ENCODE data around the gene ZNF418. TPM values are rescaled to one million over a fixed set of nuclear protein-coding genes. Genes with fewer than 3 reads are reported as not detected.
A peak's percentile ranks its signal among the peaks of the same experiment; 100 is the strongest.
"Not testable (repeated sequence)": the region's sequence is repeated elsewhere in the genome, so short reads cannot be mapped to it uniquely, and the experiment has no call there.

ZNF418 gene
- total RNA-seq, 2 experiments from 2014 or later, result 0.57 to 1.5 TPM

DNA sequence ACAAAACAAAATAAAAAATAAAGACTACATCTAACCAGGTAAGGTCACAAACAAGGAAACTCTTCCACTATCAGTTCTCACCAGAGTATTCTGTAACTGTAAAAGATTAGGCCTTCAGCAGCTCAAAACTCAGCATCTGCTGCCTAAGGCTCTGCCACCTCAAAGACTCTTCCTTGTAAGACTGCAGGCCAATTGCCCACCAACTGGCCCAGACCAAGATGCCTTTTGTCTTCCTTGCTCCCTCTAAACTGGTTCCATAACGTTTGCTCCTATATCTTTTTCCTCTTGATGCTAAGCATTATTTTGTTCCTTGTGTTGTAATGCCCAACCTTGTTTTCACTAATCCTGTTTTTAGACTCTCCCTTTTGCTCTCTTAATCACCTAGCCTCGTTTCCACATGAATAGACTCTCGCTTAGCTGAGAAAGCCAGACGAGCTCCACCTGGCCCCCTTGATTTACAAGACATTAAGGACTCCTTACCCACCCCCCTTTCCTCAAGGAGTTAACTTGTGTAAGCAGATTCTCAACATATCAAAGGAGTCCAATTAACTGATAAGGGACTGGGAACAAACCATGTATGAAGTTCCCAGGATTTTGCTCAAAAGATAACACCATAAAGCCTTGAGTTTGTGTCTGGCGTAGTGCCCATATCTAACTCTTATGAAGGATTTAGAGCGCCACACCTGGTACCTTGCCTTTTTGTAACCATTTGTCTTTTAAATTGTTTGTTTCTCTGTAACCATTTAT is 47.8 kb downstream of the ZNF418 start:
- H3K27ac ChIP-seq (ENCODE audit: low read depth, low read length, poor library complexity, severe bottlenecking), result no peak overlapping the region
- H3K9me2 ChIP-seq (ENCODE audit: insufficient read depth, low read length), result no peaks in the 10 kb centered on the region
- peaks cover 13% of the 10 kb centered on the region for H3K4me1 ChIP-seq (ENCODE audit: insufficient read depth, low read length, poor library complexity, severe bottlenecking)
- CTCF ChIA-PET (ENCODE audit: unreplicated experiment), result no interaction called here
- H4K20me1 ChIP-seq (ENCODE audit: insufficient read depth, low read length), result no peaks in the 10 kb centered on the region
- POLR2A ChIA-PET, result no interaction called here
- intact Hi-C loops (cut with micrococcal nuclease; ENCODE audit: unreplicated experiment), result no loop called here
- no TSS peak for BruUV-seq (replicated peaks)
- peaks cover 52% of the 10 kb centered on the region for H3K36me3 ChIP-seq (ENCODE audit: insufficient read depth, low read length)
- H3K9me3 ChIP-seq (ENCODE audit: low read length), result no peaks in the 10 kb centered on the region
- H3K4me3 ChIP-seq (ENCODE audit: low read depth, low read length, poor library complexity, severe bottlenecking), result peak overlapping the region; percentile 93
- H3K4me2 ChIP-seq (ENCODE audit: low read length), result peak overlapping the region; percentile 71
- peaks cover 64% of the 10 kb centered on the region for H3K79me2 ChIP-seq (ENCODE audit: insufficient read depth, low read depth, low read length)
- DNase-seq (ENCODE audit: low spot score), result no peak
- H2AFZ ChIP-seq (ENCODE audit: low read length), result no peak overlapping the region
- TF ChIP-seq, protein P1, sequence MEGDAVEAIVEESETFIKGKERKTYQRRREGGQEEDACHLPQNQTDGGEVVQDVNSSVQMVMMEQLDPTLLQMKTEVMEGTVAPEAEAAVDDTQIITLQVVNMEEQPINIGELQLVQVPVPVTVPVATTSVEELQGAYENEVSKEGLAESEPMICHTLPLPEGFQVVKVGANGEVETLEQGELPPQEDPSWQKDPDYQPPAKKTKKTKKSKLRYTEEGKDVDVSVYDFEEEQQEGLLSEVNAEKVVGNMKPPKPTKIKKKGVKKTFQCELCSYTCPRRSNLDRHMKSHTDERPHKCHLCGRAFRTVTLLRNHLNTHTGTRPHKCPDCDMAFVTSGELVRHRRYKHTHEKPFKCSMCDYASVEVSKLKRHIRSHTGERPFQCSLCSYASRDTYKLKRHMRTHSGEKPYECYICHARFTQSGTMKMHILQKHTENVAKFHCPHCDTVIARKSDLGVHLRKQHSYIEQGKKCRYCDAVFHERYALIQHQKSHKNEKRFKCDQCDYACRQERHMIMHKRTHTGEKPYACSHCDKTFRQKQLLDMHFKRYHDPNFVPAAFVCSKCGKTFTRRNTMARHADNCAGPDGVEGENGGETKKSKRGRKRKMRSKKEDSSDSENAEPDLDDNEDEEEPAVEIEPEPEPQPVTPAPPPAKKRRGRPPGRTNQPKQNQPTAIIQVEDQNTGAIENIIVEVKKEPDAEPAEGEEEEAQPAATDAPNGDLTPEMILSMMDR (conservative IDR thresholded peaks at IDR 0.05; ENCODE audit: low read length), result peak; percentile 56
- TF ChIP-seq EZH2phosphoT487 (IDR thresholded peaks at IDR 0.05; ENCODE audit: borderline replicate concordance, low read depth, low read length), result no peak

DNA sequence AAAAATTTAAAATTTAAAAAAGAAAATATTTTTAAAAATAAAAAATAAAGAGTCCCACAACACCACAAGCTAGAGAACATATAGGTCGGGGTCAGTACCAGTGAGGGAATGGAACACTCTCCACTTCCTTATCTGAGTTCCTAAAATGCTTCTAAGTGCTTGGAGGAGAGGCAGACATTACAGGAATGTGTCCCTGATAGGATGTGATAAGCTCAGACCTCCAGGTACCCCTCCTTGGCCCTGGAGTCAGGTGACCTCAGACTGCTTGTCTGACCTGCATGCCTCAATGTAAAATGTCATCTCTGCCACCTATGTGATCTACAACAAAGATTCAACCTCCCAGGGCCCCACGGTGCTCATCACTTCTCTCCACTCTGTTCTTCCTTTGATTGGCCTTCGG is 49.2 kb downstream of the ZNF418 start:
- peaks cover 64% of the 10 kb centered on the region for H3K79me2 ChIP-seq (ENCODE audit: insufficient read depth, low read depth, low read length)
- ChIA-PET POLR2A (interaction anchor here (0.9 kb wide), 1 partner anchor 31 kb away, joined by 3 read pairs; no protein-coding TSS in a partner anchor), CTCF (ENCODE audit: unreplicated experiment) (no interaction called here)
- no peaks in the 10 kb centered on the region for H4K20me1 ChIP-seq (ENCODE audit: insufficient read depth, low read length)
- intact Hi-C loops (cut with micrococcal nuclease; ENCODE audit: unreplicated experiment), result no loop called here
- H3K4me1 ChIP-seq (ENCODE audit: insufficient read depth, low read length, poor library complexity, severe bottlenecking), result peaks cover 13% of the 10 kb centered on the region
- no peak overlapping the region for H2AFZ ChIP-seq (ENCODE audit: low read length)
- no peaks in the 10 kb centered on the region for H3K9me3 ChIP-seq (ENCODE audit: low read length)
- H3K4me2 ChIP-seq (ENCODE audit: low read length), result peak overlapping the region; percentile 17; the same call in 1 of the 2 replicates
- DNase-seq (ENCODE audit: low spot score), result no peak
- TF ChIP-seq, protein P1 (conservative IDR thresholded peaks at IDR 0.05; ENCODE audit: low read length), result no peak
- no peak for TF ChIP-seq EZH2phosphoT487 (IDR thresholded peaks at IDR 0.05; ENCODE audit: borderline replicate concordance, low read depth, low read length)
- H3K27ac ChIP-seq (ENCODE audit: low read depth, low read length, poor library complexity, severe bottlenecking), result no peak overlapping the region
- no peak overlapping the region for H3K4me3 ChIP-seq (ENCODE audit: low read depth, low read length, poor library complexity, severe bottlenecking)
- TSS peak; percentile 15 for BruUV-seq (replicated peaks)
- H3K36me3 ChIP-seq (ENCODE audit: insufficient read depth, low read length), result peaks cover 52% of the 10 kb centered on the region
- H3K9me2 ChIP-seq (ENCODE audit: insufficient read depth, low read length), result no peaks in the 10 kb centered on the region

- H3K9me2 ChIP-seq (ENCODE audit: insufficient read depth, low read length); H3K4me3 ChIP-seq (ENCODE audit: low read depth, low read length, poor library complexity, severe bottlenecking); H3K4me1 ChIP-seq (ENCODE audit: insufficient read depth, low read length, poor library complexity, severe bottlenecking); H3K4me2 ChIP-seq (ENCODE audit: low read length); H3K27ac ChIP-seq (ENCODE audit: low read depth, low read length, poor library complexity, severe bottlenecking); intact Hi-C loops (cut with micrococcal nuclease; ENCODE audit: unreplicated experiment); CTCF ChIA-PET (ENCODE audit: unreplicated experiment); POLR2A ChIA-PET; H3K9me3 ChIP-seq (ENCODE audit: low read length); DNase-seq (ENCODE audit: low spot score); H2AFZ ChIP-seq (ENCODE audit: low read length); H4K20me1 ChIP-seq (ENCODE audit: insufficient read depth, low read length): not testable (repeated sequence)
- Histone ChIP-seq H3K79me2 (ENCODE audit: insufficient read depth, low read depth, low read length) (peaks cover 35% of the 10 kb centered on the region), H3K36me3 (ENCODE audit: insufficient read depth, low read length) (peaks cover 78% of the 10 kb centered on the region)
- BruUV-seq (replicated peaks), result TSS peak; percentile 29
Observed at GRCh38 chr19:57873883-57874799, 61.1 kb downstream of the ZNF418 start.
